ENCODE measurements around the gene FAM156A. TPM values are rescaled to one million over a fixed set of nuclear protein-coding genes. Genes with fewer than 3 reads are reported as not detected.
"Not testable (repeated sequence)": the region's sequence is repeated elsewhere in the genome, so short reads cannot be mapped to it uniquely, and the experiment has no call there.

Gene FAM156A
- total RNA-seq, 1 experiment from 2014 or later: 16.2 TPM

DNA sequence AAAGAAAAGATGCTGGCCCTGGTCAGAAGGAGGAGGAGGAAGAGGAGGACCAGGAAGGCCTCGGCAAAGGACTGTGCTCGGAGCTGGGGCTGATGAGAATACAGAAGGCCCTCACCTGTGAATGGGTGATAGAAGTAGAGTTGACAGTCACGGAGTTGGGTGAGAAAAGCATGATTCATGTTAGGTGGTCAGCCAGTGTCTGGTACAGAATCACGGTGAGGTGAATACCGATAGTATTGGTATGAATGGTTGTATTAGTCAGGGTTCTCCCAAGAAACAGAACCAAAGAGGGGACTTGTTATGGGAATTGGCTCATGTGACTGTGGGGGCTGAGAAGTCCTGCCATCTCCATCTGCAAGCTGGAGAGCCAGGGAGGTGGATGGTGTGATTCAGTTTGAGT, 32.5 kb upstream of the FAM156A start (continued):
- TF ChIP-seq ATF3 (IDR thresholded peaks at IDR 0.05) (no peak), ZNF274 (IDR thresholded peaks at IDR 0.05; ENCODE audit: low read depth, low read length) (no peak), SIN3A (IDR thresholded peaks at IDR 0.05; ENCODE audit: low read depth) (no peak), POLR2AphosphoS5 (IDR thresholded peaks at IDR 0.05; ENCODE audit: low read depth, low read length) (no peak), SRF (IDR thresholded peaks at IDR 0.05; ENCODE audit: low read depth) (no peak), RAD21 (IDR thresholded peaks at IDR 0.05; ENCODE audit: low read depth) (no peak), ZBTB33 (IDR thresholded peaks at IDR 0.05; ENCODE audit: extremely low read depth, insufficient replicate concordance, low read length) (no peak), YY1 (IDR thresholded peaks at IDR 0.05; ENCODE audit: extremely low read depth, insufficient replicate concordance, low read depth, low read length) (no peak), SP1 (IDR thresholded peaks at IDR 0.05; ENCODE audit: low read depth) (no peak), FOSL1 (IDR thresholded peaks at IDR 0.05; ENCODE audit: low read depth) (no peak), JUND (IDR thresholded peaks at IDR 0.05) (no peak), CEBPB (IDR thresholded peaks at IDR 0.05; ENCODE audit: low read depth) (no peak)

DNA sequence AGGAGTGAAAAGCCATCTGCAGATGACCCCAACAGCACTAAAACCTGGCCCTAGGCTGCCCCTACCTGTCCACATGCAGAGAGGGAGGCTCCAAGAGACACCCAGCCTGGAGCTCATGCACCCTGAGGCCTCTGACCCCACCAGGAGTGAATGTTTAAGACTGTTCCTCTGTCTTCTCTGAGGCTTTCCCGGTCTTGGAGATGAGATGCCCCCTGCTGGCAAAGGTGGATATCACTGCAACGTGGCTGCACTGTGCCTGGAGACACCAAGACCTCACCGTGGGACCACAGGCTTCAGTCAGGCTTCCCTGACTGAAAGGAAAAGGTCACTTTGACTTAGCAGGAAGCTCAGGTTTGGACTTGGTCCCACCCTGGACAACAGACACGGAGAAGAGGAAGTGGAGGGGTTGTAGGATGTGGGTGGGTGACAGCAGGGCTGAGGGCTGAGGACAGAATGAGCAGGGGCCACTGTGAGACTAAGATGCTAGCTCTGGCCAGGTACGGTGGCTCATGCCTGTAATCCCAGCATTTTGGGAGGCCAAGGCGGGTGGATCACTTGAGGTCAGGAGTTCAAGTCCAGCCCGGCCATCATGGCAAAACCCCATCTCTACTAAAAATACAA, 31.8 kb upstream of the FAM156A start:
- H3K9me3 ChIP-seq (ENCODE audit: control insufficient read depth in 1 of 2, insufficient read depth in 1 of 2, low read depth in 1 of 2, low read length in 2 of 2); H3K4me2 ChIP-seq (ENCODE audit: low read length); H3K4me1 ChIP-seq (ENCODE audit: control insufficient read depth in 1 of 2, insufficient read depth in 2 of 2, low read length in 2 of 2); BruUV-seq (replicated peaks); H3K9ac ChIP-seq (ENCODE audit: low read length); H3K27ac ChIP-seq (ENCODE audit: low read depth, low read length); H2AFZ ChIP-seq (ENCODE audit: low read depth, low read length, poor library complexity, severe bottlenecking); POLR2A ChIA-PET; H3K9me2 ChIP-seq (ENCODE audit: insufficient read depth); H4K20me1 ChIP-seq (ENCODE audit: insufficient read depth); DNase-seq (ENCODE audit: low read depth, low spot score); intact Hi-C loops (cut with micrococcal nuclease); H3K4me3 ChIP-seq (replicated peaks in 1 of 2; ENCODE audit: low read depth in 1 of 2, low read length in 2 of 2); H3K27me3 ChIP-seq (ENCODE audit: insufficient read depth, low read length); RAD21 ChIA-PET (ENCODE audit: low non-redundant PET in 1 of 2, low total read pairs in 2 of 2, uncharacterized antibody in 2 of 2, unreplicated experiment in 2 of 2); H3K79me2 ChIP-seq (ENCODE audit: insufficient read depth, low read length); H3K36me3 ChIP-seq (ENCODE audit: control insufficient read depth in 1 of 2, insufficient read depth in 2 of 2, low read length in 2 of 2): not testable (repeated sequence)
- CTCF ChIA-PET: interaction anchor here (1.3 kb wide), 1 partner anchor 9 kb away, joined by 4 read pairs; no protein-coding TSS in a partner anchor
- ATAC-seq: peak; percentile 94
- TF ChIP-seq RAD21 (IDR thresholded peaks at IDR 0.05; ENCODE audit: low read depth): peak; percentile 61
- TF ChIP-seq, protein P1, sequence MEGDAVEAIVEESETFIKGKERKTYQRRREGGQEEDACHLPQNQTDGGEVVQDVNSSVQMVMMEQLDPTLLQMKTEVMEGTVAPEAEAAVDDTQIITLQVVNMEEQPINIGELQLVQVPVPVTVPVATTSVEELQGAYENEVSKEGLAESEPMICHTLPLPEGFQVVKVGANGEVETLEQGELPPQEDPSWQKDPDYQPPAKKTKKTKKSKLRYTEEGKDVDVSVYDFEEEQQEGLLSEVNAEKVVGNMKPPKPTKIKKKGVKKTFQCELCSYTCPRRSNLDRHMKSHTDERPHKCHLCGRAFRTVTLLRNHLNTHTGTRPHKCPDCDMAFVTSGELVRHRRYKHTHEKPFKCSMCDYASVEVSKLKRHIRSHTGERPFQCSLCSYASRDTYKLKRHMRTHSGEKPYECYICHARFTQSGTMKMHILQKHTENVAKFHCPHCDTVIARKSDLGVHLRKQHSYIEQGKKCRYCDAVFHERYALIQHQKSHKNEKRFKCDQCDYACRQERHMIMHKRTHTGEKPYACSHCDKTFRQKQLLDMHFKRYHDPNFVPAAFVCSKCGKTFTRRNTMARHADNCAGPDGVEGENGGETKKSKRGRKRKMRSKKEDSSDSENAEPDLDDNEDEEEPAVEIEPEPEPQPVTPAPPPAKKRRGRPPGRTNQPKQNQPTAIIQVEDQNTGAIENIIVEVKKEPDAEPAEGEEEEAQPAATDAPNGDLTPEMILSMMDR (IDR thresholded peaks at IDR 0.05 in 2 of 3, conservative IDR thresholded peaks at IDR 0.05 in 1 of 3; ENCODE audit: borderline replicate concordance in 1 of 3, insufficient read depth in 1 of 3, low read depth in 2 of 3, low read length in 2 of 3): peak; percentile 26 to 58 (median 52); a peak in 4 of 6 replicates

All from HCT116 (cell line).